ENCODE data around the gene IL1RAP.

GRCh38 chr3:190692256-190692655 is 178.4 kb downstream of the IL1RAP start:
- TF ChIP-seq POLR2AphosphoS5 (IDR thresholded peaks at IDR 0.05) (no peak), CTCF (IDR thresholded peaks at IDR 0.05) (no peak), EP300 (IDR thresholded peaks at IDR 0.05) (no peak), POLR2A (IDR thresholded peaks at IDR 0.05; ENCODE audit: low read depth) (no peak)

Data from esophagus muscularis mucosa (tissue), 4 donors.